Esophagus muscularis mucosa (tissue), 4 donors: ENCODE measurements around the gene ATP10B. TPM values are rescaled to one million over a fixed set of nuclear protein-coding genes. Genes with fewer than 3 reads are reported as not detected.

Experiments
- DNase-seq: peaks from one replicate; pipeline ENCODE4 v3.0.0-alpha.2; 2017; ENCODE audit errors: extremely low spot score
- H3K27ac ChIP-seq, 4 donors: fragments of 200-600 bp; sonication (generic); replicated peaks in 1 of 4; 1 replicate in 3 of 4; 2 replicates in 1 of 4; pipeline ENCODE4 v1.5.1; 2016 to 2019; ENCODE audit warnings: mild to moderate bottlenecking in 1 of 4
- H3K27me3 ChIP-seq, 4 donors: fragments of 200-600 bp; sonication (generic); one replicate each; pipeline versions ENCODE4 v1.5.1 to v1.6.0; 2016 to 2019
- H3K36me3 ChIP-seq, 4 donors: fragments of 200-600 bp; sonication (generic); one replicate each; pipeline ENCODE4 v1.5.1; 2016 to 2019
- H3K4me1 ChIP-seq, 4 donors: fragments of 200-600 bp; sonication (generic); one replicate each; pipeline ENCODE4 v1.5.1; 2016 to 2019
- H3K4me3 ChIP-seq, 4 donors: fragments of 200-600 bp; sonication (generic); 1 replicate in 2 of 4; 2 replicates in 2 of 4; pipeline ENCODE4 v1.5.1; 2016 to 2019; ENCODE audit warnings: mild to moderate bottlenecking in 4 of 4, moderate library complexity in 1 of 4
- H3K9me3 ChIP-seq, 4 donors: fragments of 200-600 bp; sonication (generic); 1 replicate in 3 of 4; 2 replicates in 1 of 4; pipeline ENCODE4 v1.5.1; 2016 to 2019
- CTCF ChIP-seq, 3 experiments: fragments of 200-600 bp in 2 of 3; fragments of 450-650 bp in 1 of 3; sonication (generic) in 2 of 3; IDR thresholded peaks; one replicate each; pipeline ENCODE4 v1.5.1; 2017 to 2019; ENCODE audit warnings: antibody characterized with exemption in 3 of 3, mild to moderate bottlenecking in 2 of 3, moderate library complexity in 1 of 3
- EP300 ChIP-seq: sonication (generic); formaldehyde crosslinking; IDR thresholded peaks from one replicate; pipeline ENCODE4 v1.6.1; 2017; ENCODE audit warnings: antibody characterized with exemption
- POLR2A ChIP-seq: fragments of 450-650 bp; IDR thresholded peaks from one replicate; pipeline ENCODE4 v1.6.1; 2017; ENCODE audit warnings: antibody characterized with exemption, moderate library complexity, mild to moderate bottlenecking, low read depth
- POLR2AphosphoS5 ChIP-seq, 2 donors: sonication (generic); formaldehyde crosslinking; IDR thresholded peaks; one replicate each; pipeline ENCODE4 v1.6.1; 2017; ENCODE audit warnings: antibody characterized with exemption in 2 of 2
- WGBS: methylation state at CpG from one replicate; pipeline ENCODE4 v1.1.5; 2018; 5-methylcytosine and 5-hydroxymethylcytosine counted together
- intact Hi-C: fragments of 100-400 bp; cut with DNase I; formaldehyde crosslinking; loops from one replicate; pipeline ENCODE4 v1.15.1; 2023
- total RNA-seq, 4 donors: library from RNA; depleted of rRNA; stranded (reverse); fragments of >200 nt; gene quantifications; one replicate each; pipeline versions ENCODE4 v1.1.0 to v1.2.1, GENCODE V29; 2016

The ATP10B gene
- total RNA-seq, 4 donors from 2014 or later: 0.42 to 1.1 (median 0.79) TPM

DNA sequence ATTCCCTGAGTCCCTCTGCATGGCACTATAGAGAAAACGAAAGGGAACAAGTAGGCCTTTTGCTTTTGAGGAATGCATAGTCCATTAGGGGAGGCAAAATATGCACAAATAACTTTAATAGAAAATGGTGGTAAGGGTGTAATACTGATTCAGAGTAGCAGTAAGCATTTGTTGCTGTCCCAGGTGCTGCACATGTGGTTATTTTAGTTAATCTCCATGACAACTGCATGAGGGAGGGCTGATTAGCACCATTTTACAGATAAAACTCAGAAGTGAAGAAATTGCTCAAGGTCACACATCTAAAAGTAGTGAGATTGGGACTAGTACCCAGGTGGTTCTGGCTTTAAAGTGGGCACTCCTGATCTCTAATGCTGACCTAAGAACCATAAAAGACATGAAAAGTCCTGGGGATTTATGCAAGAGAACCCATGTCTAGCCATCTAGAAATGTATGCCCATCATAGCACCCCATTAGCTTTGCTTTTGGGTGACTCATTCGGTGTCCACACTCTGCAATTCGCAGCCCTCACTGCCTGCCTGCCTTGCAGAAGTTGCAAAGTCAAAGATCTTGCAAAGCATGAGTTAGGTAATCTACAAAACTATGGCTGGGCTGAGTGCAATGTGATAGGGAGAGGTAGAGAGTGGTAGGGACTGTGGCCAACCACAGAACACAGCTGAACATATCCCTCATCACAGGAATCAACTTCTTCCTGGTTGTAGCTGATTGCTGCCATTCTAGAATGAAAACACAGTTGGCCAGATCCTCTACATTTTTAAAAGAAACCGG is 235.1 kb downstream of the ATP10B start:
- intact Hi-C loops: no loop called here
- no peaks in the 10 kb centered on the region for H3K36me3 ChIP-seq
- 92% methylated on average over 2 of the region's 4 CpGs for WGBS

DNA sequence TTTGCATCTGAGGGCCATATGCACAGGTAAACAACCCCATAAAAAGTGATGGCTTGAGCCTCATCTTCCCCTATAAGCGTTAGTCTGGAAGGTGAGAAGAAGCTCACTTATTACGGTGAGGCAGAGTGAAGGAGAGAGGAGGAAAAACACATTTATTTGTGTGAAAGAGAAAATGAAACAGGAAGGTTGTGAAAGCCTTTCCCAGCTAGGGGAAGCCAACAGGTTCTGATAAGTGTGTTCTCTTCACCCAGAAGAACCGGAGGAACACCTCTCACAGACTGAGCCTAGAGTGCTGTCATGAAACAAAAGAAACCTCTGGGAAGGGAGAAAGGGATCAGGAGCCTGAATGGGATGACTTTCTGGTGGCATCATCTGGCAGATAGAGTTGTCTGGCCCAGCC is 237.9 kb downstream of the ATP10B start:
- TF ChIP-seq POLR2A (no peak), CTCF (IDR thresholded peaks at IDR 0.05) (no peak), EP300 (no peak), POLR2AphosphoS5 (IDR thresholded peaks at IDR 0.05) (no peak)
- Histone ChIP-seq H3K36me3 (no peaks in the 10 kb centered on the region), H3K9me3 (peaks cover 0 to 6% (median 0%) of the 10 kb centered on the region in 4 donors), H3K4me1 (no peaks in the 10 kb centered on the region), H3K27me3 (no peaks in the 10 kb centered on the region), H3K4me3 (no peak overlapping the region), H3K27ac (no peak overlapping the region)
- intact Hi-C loops: no loop called here
- WGBS: 85% methylated on average over 3 of the region's 3 CpGs
- DNase-seq: no peak

More for the DNA sequence above, 235.1 kb downstream of the ATP10B start:
- Histone ChIP-seq H3K4me3 (no peak overlapping the region), H3K9me3 (no peaks in the 10 kb centered on the region), H3K27me3 (no peaks in the 10 kb centered on the region), H3K4me1 (no peaks in the 10 kb centered on the region), H3K27ac (no peak overlapping the region)
- no peak for TF ChIP-seq EP300
- no peak for TF ChIP-seq POLR2AphosphoS5 (IDR thresholded peaks at IDR 0.05)
- no peak for TF ChIP-seq CTCF (IDR thresholded peaks at IDR 0.05)
- TF ChIP-seq POLR2A: no peak
- no peak for DNase-seq

GRCh38 chr5:160605266-160605665 is 246.7 kb downstream of the ATP10B start:
- Histone ChIP-seq H3K27ac (no peak overlapping the region), H3K4me1 (no peaks in the 10 kb centered on the region), H3K9me3 (peaks cover 0 to 5% (median 0%) of the 10 kb centered on the region in 4 donors), H3K4me3 (no peak overlapping the region), H3K36me3 (no peaks in the 10 kb centered on the region), H3K27me3 (no peaks in the 10 kb centered on the region)
- intact Hi-C loops: no loop called here
- TF ChIP-seq EP300: no peak
- TF ChIP-seq CTCF (IDR thresholded peaks at IDR 0.05): no peak
- no peak for TF ChIP-seq POLR2A
- no peak for DNase-seq
- 40% methylated on average over 2 of the region's 2 CpGs for WGBS

- H3K4me3 ChIP-seq: no peak overlapping the region
- H3K27me3 ChIP-seq: no peaks in the 10 kb centered on the region
- no peaks in the 10 kb centered on the region for H3K4me1 ChIP-seq
- H3K9me3 ChIP-seq: no peaks in the 10 kb centered on the region
- intact Hi-C loops: no loop called here
- TF ChIP-seq EP300 (no peak), CTCF (IDR thresholded peaks at IDR 0.05) (no peak), POLR2AphosphoS5 (IDR thresholded peaks at IDR 0.05) (no peak), POLR2A (no peak)
- WGBS: 60% methylated on average over 4 of the region's 4 CpGs
- no peak overlapping the region for H3K27ac ChIP-seq
- no peak for DNase-seq
- H3K36me3 ChIP-seq: no peaks in the 10 kb centered on the region
Measured at GRCh38 chr5:160604484-160604883, 247.5 kb downstream of the ATP10B start.

GRCh38 chr5:160602744-160603143 is 249.3 kb downstream of the ATP10B start:
- DNase-seq: no peak
- intact Hi-C loops: no loop called here
- Histone ChIP-seq H3K27me3 (no peaks in the 10 kb centered on the region), H3K4me1 (no peaks in the 10 kb centered on the region), H3K9me3 (no peaks in the 10 kb centered on the region), H3K4me3 (no peak overlapping the region), H3K27ac (no peak overlapping the region), H3K36me3 (no peaks in the 10 kb centered on the region)
- TF ChIP-seq CTCF (IDR thresholded peaks at IDR 0.05): no peak
- no peak for TF ChIP-seq POLR2A
- no peak for TF ChIP-seq POLR2AphosphoS5 (IDR thresholded peaks at IDR 0.05)
- no peak for TF ChIP-seq EP300
- whole genome bisulfite sequencing: 100% methylated on average over 2 of the region's 4 CpGs
